Neural cell (in vitro differentiated cells): ENCODE measurements around the gene CCDC24.

Source experiments
- EZH2 ChIP-seq: fragments of 200-600, 300-800 bp; shearing (Covaris generic), sonication (generic); IDR thresholded peaks from 2 replicates; pipeline ENCODE4 v1.6.1; 2014; ENCODE audit warnings: antibody characterized with exemption, low read length, borderline replicate concordance, mild to moderate bottlenecking; ENCODE audit not compliant: insufficient read depth, poor library complexity, severe bottlenecking
- POLR2AphosphoS5 ChIP-seq: IDR thresholded peaks from 2 replicates; pipeline ENCODE4 v1.6.1; 2012
- RAD21 ChIP-seq: fragments of 450-650 bp; conservative IDR thresholded peaks from 2 replicates; pipeline ENCODE4 v1.6.1; 2014; ENCODE audit warnings: antibody characterized with exemption, mild to moderate bottlenecking, moderate library complexity
- SMC3 ChIP-seq: fragments of 450-650 bp; conservative IDR thresholded peaks from 2 replicates; pipeline ENCODE4 v1.6.1; 2014; ENCODE audit warnings: antibody characterized with exemption, mild to moderate bottlenecking, moderate library complexity; ENCODE audit not compliant: poor library complexity
- TAF1 ChIP-seq: IDR thresholded peaks from 2 replicates; pipeline ENCODE4 v1.6.1; 2012; ENCODE audit warnings: low read depth
- TF ChIP-seq, protein P1 (sequence below): fragments of 450-650 bp; IDR thresholded peaks from 2 replicates; pipeline ENCODE4 v1.5.1; 2014; ENCODE audit warnings: antibody characterized with exemption, mild to moderate bottlenecking, moderate library complexity; ENCODE audit not compliant: poor library complexity, severe bottlenecking
- TF ChIP-seq, protein P2 (sequence below): IDR thresholded peaks from 2 replicates; pipeline ENCODE4 v1.6.1; 2012; ENCODE audit warnings: borderline replicate concordance

DNA sequence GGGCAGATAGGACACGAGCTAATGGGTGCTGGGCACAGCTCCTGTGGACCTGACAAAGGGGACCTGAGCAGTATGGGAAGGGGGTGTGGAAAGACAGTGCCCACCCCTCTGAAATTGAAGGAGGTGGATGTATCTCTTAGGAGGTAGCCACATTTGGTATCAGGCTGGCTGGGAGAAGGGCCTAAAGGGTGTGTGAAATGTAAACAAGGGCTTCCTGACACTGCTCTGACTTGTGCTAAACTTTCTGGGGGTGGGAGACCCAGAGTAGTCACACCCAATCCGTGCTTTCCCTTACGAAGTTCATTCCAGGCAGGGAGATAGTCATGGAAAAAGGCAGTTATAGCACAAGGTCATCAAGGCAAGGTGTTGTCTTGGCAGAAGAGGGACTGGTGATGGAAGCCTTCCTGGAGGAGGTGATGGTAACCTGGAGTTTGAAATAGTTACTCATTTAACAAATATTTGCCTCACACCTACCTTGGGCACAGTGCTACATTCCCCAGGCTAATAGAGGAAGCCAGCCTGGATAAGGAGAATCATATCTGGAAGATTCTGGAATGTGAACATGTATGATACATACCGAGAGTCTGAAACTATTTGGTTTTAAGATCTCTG is 5.3 kb upstream of the CCDC24 start:
- no peak for TF ChIP-seq RAD21
- TF ChIP-seq, protein P1, sequence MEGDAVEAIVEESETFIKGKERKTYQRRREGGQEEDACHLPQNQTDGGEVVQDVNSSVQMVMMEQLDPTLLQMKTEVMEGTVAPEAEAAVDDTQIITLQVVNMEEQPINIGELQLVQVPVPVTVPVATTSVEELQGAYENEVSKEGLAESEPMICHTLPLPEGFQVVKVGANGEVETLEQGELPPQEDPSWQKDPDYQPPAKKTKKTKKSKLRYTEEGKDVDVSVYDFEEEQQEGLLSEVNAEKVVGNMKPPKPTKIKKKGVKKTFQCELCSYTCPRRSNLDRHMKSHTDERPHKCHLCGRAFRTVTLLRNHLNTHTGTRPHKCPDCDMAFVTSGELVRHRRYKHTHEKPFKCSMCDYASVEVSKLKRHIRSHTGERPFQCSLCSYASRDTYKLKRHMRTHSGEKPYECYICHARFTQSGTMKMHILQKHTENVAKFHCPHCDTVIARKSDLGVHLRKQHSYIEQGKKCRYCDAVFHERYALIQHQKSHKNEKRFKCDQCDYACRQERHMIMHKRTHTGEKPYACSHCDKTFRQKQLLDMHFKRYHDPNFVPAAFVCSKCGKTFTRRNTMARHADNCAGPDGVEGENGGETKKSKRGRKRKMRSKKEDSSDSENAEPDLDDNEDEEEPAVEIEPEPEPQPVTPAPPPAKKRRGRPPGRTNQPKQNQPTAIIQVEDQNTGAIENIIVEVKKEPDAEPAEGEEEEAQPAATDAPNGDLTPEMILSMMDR = no peak
- TF ChIP-seq POLR2AphosphoS5 = no peak
- TF ChIP-seq, protein P2, sequence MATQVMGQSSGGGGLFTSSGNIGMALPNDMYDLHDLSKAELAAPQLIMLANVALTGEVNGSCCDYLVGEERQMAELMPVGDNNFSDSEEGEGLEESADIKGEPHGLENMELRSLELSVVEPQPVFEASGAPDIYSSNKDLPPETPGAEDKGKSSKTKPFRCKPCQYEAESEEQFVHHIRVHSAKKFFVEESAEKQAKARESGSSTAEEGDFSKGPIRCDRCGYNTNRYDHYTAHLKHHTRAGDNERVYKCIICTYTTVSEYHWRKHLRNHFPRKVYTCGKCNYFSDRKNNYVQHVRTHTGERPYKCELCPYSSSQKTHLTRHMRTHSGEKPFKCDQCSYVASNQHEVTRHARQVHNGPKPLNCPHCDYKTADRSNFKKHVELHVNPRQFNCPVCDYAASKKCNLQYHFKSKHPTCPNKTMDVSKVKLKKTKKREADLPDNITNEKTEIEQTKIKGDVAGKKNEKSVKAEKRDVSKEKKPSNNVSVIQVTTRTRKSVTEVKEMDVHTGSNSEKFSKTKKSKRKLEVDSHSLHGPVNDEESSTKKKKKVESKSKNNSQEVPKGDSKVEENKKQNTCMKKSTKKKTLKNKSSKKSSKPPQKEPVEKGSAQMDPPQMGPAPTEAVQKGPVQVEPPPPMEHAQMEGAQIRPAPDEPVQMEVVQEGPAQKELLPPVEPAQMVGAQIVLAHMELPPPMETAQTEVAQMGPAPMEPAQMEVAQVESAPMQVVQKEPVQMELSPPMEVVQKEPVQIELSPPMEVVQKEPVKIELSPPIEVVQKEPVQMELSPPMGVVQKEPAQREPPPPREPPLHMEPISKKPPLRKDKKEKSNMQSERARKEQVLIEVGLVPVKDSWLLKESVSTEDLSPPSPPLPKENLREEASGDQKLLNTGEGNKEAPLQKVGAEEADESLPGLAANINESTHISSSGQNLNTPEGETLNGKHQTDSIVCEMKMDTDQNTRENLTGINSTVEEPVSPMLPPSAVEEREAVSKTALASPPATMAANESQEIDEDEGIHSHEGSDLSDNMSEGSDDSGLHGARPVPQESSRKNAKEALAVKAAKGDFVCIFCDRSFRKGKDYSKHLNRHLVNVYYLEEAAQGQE = no peak
- no peak for TF ChIP-seq SMC3
- no peak for TF ChIP-seq EZH2
- no peak for TF ChIP-seq TAF1
